Measurements from ENCODE around the gene SEMA6C. TPM values are rescaled to one million over a fixed set of nuclear protein-coding genes. Genes with fewer than 3 reads are reported as not detected.

Gene SEMA6C
- polyA plus RNA-seq, 1 donor (not counting 4 experiments of a cell fraction or from before 2014, with no cell fraction given), result 0.93 TPM

GRCh38 chr1:151175041-151175741 is 28.8 kb upstream of the SEMA6C start:
- H3K9ac ChIP-seq (ENCODE audit: control insufficient read depth, extremely low read depth, insufficient read depth, low read length), result no peak overlapping the region
- H3K4me3 ChIP-seq (ENCODE audit: control insufficient read depth in 2 of 3, extremely low read depth in 1 of 3, insufficient read depth in 2 of 3, low read depth in 1 of 3, low read length in 3 of 3), result no peak overlapping the region
- H3K27ac ChIP-seq (ENCODE audit: control insufficient read depth, insufficient read depth, low read length), result no peak overlapping the region
- DNase-seq (ENCODE audit: low read depth, low spot score) (no peak), FAIRE-seq (no peak)
- TF ChIP-seq EZH2 (IDR thresholded peaks at IDR 0.05; ENCODE audit: low read length) (no peak), CTCF (optimal IDR thresholded peaks at IDR 0.05 in 1 of 3, IDR thresholded peaks at IDR 0.05 in 1 of 3, conservative IDR thresholded peaks at IDR 0.05 in 1 of 3; ENCODE audit: extremely low read depth in 1 of 3, insufficient read depth in 2 of 3, low read length in 3 of 3) (no peak)
- H3K27me3 ChIP-seq (ENCODE audit: control insufficient read depth, extremely low read depth, insufficient read depth, low read length), result no peaks in the 10 kb centered on the region
- H4K20me1 ChIP-seq (ENCODE audit: control insufficient read depth, extremely low read depth, insufficient read depth, low read length), result no peaks in the 10 kb centered on the region
- H2AFZ ChIP-seq (ENCODE audit: control insufficient read depth, low read length), result no peak overlapping the region
- H3K36me3 ChIP-seq (ENCODE audit: control insufficient read depth in 2 of 2, extremely low read depth in 1 of 2, insufficient read depth in 2 of 2, low read length in 2 of 2), result peaks cover 23 to 34% of the 10 kb centered on the region in 2 experiments
- peaks cover 9% of the 10 kb centered on the region for H3K4me1 ChIP-seq (ENCODE audit: control insufficient read depth, extremely low read depth, insufficient read depth, low read length)
- H3K79me2 ChIP-seq (ENCODE audit: control insufficient read depth, insufficient read depth, low read length), result no peaks in the 10 kb centered on the region
- dilution Hi-C loops (cut with MboI; ENCODE audit: extremely low pct_ligation_motif_present, low sequenced_read_pairs), result no loop called here
- no peaks in the 10 kb centered on the region for H3K9me3 ChIP-seq (ENCODE audit: control insufficient read depth, low read depth, low read length)
- no peak overlapping the region for H3K4me2 ChIP-seq (ENCODE audit: control insufficient read depth, extremely low read depth, insufficient read depth, low read depth, low read length)
- no peaks in the 10 kb centered on the region for H3K9me1 ChIP-seq (ENCODE audit: control insufficient read depth, extremely low read depth, insufficient read depth, low read length)

- Histone ChIP-seq H3K27me3 (ENCODE audit: control insufficient read depth, extremely low read depth, insufficient read depth, low read length) (no peaks in the 10 kb centered on the region), H3K79me2 (ENCODE audit: control insufficient read depth, insufficient read depth, low read length) (peaks cover 9% of the 10 kb centered on the region), H3K9me3 (ENCODE audit: control insufficient read depth, low read depth, low read length) (no peaks in the 10 kb centered on the region), H4K20me1 (ENCODE audit: control insufficient read depth, extremely low read depth, insufficient read depth, low read length) (no peaks in the 10 kb centered on the region), H2AFZ (ENCODE audit: control insufficient read depth, low read length) (no peak overlapping the region), H3K4me3 (ENCODE audit: control insufficient read depth in 2 of 3, extremely low read depth in 1 of 3, insufficient read depth in 2 of 3, low read depth in 1 of 3, low read length in 3 of 3) (no peak overlapping the region), H3K27ac (ENCODE audit: control insufficient read depth, insufficient read depth, low read length) (no peak overlapping the region), H3K9ac (ENCODE audit: control insufficient read depth, extremely low read depth, insufficient read depth, low read length) (no peak overlapping the region), H3K36me3 (ENCODE audit: control insufficient read depth in 2 of 2, extremely low read depth in 1 of 2, insufficient read depth in 2 of 2, low read length in 2 of 2) (peaks cover 16% of the 10 kb centered on the region in 2 experiments), H3K4me1 (ENCODE audit: control insufficient read depth, extremely low read depth, insufficient read depth, low read length) (peaks cover 16% of the 10 kb centered on the region), H3K9me1 (ENCODE audit: control insufficient read depth, extremely low read depth, insufficient read depth, low read length) (peaks cover 2% of the 10 kb centered on the region), H3K4me2 (ENCODE audit: control insufficient read depth, extremely low read depth, insufficient read depth, low read depth, low read length) (no peak overlapping the region)
- DNase-seq (ENCODE audit: low read depth, low spot score) (no peak), FAIRE-seq (no peak)
- dilution Hi-C loops (cut with MboI; ENCODE audit: extremely low pct_ligation_motif_present, low sequenced_read_pairs), result no loop called here
- TF ChIP-seq CTCF (optimal IDR thresholded peaks at IDR 0.05 in 1 of 3, IDR thresholded peaks at IDR 0.05 in 1 of 3, conservative IDR thresholded peaks at IDR 0.05 in 1 of 3; ENCODE audit: extremely low read depth in 1 of 3, insufficient read depth in 2 of 3, low read length in 3 of 3) (no peak), EZH2 (IDR thresholded peaks at IDR 0.05; ENCODE audit: low read length) (no peak)
These were observed 24.8 kb upstream of the SEMA6C start for GRCh38 chr1:151171190-151171589.
